BLaER1 treated with 17β-estradiol and CSF1 and Interleukin-3, amounts not matched to agents 10 nM and 100 nM (cell line): ENCODE measurements around the gene UAP1L1.

Source experiments
- H3K27ac ChIP-seq, 11 experiments: shearing (Covaris generic); formaldehyde crosslinking; 2 replicates each; pipeline ENCODE4 v1.8.1; 2022
- H3K27me3 ChIP-seq, 11 experiments: shearing (Covaris generic); formaldehyde crosslinking; 2 replicates each; pipeline ENCODE4 v1.8.1; 2022
- H3K36me3 ChIP-seq, 11 experiments: shearing (Covaris generic); formaldehyde crosslinking; 2 replicates each; pipeline ENCODE4 v1.8.1; 2022
- H3K4me1 ChIP-seq, 10 experiments: shearing (Covaris generic); formaldehyde crosslinking; 2 replicates each; pipeline ENCODE4 v1.8.1; 2022
- H3K4me2 ChIP-seq, 11 experiments: shearing (Covaris generic); formaldehyde crosslinking; 2 replicates each; pipeline ENCODE4 v1.8.1; 2022
- H3K4me3 ChIP-seq, 10 experiments: shearing (Covaris generic); formaldehyde crosslinking; 2 replicates each; pipeline ENCODE4 v1.8.1; 2022
- H3K9ac ChIP-seq, 11 experiments: shearing (Covaris generic); formaldehyde crosslinking; 2 replicates each; pipeline ENCODE4 v1.8.1; 2022
- H3K9me3 ChIP-seq, 11 experiments: shearing (Covaris generic); formaldehyde crosslinking; replicated peaks in 1 of 11; 2 replicates each; pipeline ENCODE4 v1.8.1; 2022
- H4K20me1 ChIP-seq, 11 experiments: shearing (Covaris generic); formaldehyde crosslinking; 2 replicates each; pipeline ENCODE4 v1.8.1; 2022
- Cebpa-rat ChIP-seq, 11 experiments: shearing (Covaris generic); IDR thresholded peaks; 2 replicates each; pipeline ENCODE4 v1.8.1; 2022

The UAP1L1 gene

GRCh38 chr9:137052998-137053943 lies 24.0 kb upstream of the UAP1L1 start:
- Histone ChIP-seq H3K27me3 (peaks cover 74 to 89% (median 80%) of the 10 kb centered on the region in 11 experiments), H3K9ac (no peak overlapping the region), H3K4me2 (peak overlapping the region; percentile 30 to 61 (median 39); a peak in 17 of 22 replicates), H3K36me3 (no peaks in the 10 kb centered on the region), H3K27ac (no peak overlapping the region), H3K9me3 (no peaks in the 10 kb centered on the region), H3K4me3 (peak overlapping the region in 4 of 10 experiments; percentile 23 to 32 (median 28); a peak in 2 of 20 replicates), H3K4me1 (peaks cover 0 to 24% (median 17%) of the 10 kb centered on the region in 10 experiments; a peak in 18 of 20 replicates), H4K20me1 (peaks cover 0 to 71% (median 30%) of the 10 kb centered on the region in 11 experiments; a peak in 15 of 22 replicates)
- TF ChIP-seq Cebpa-rat (IDR thresholded peaks at IDR 0.05), result no peak

- peaks cover 66 to 80% (median 71%) of the 10 kb centered on the region in 11 experiments for H3K27me3 ChIP-seq
- H3K4me3 ChIP-seq, result peak within 1 kb of the TSS in 4 of 10 experiments; percentile 23 to 32 (median 28); a peak in 2 of 20 replicates
Measured at GRCh38 chr9:137053944-137054931, 23.1 kb upstream of the UAP1L1 start, which contains the start of gene ENTPD2. Gene ENTPD2, minus strand, starts transcription at chr9:137054061. Its CDS starts 64 bp downstream, at chr9:137053997.

GRCh38 chr9:137054932-137055384 lies 22.4 kb upstream of the UAP1L1 start:
- Histone ChIP-seq H3K36me3 (no peaks in the 10 kb centered on the region), H3K4me3 (no peak overlapping the region), H3K9ac (no peak overlapping the region), H3K4me2 (no peak overlapping the region), H3K27ac (no peak overlapping the region), H3K9me3 (no peaks in the 10 kb centered on the region), H4K20me1 (peaks cover 0 to 60% (median 24%) of the 10 kb centered on the region in 11 experiments; a peak in 12 of 22 replicates), H3K4me1 (peaks cover 0 to 31% (median 23%) of the 10 kb centered on the region in 10 experiments; a peak in 18 of 20 replicates), H3K27me3 (peaks cover 59 to 73% (median 64%) of the 10 kb centered on the region in 11 experiments)
- TF ChIP-seq Cebpa-rat (IDR thresholded peaks at IDR 0.05), result no peak

More at GRCh38 chr9:137053944-137054931, 23.1 kb upstream of the UAP1L1 start, which contains the start of gene ENTPD2:
- peaks cover 0 to 31% (median 23%) of the 10 kb centered on the region in 10 experiments; a peak in 19 of 20 replicates for H3K4me1 ChIP-seq
- H3K27ac ChIP-seq, result no peak within 1 kb of the TSS
- H4K20me1 ChIP-seq, result peaks cover 0 to 67% (median 30%) of the 10 kb centered on the region in 11 experiments; a peak in 15 of 22 replicates
- no peak for TF ChIP-seq Cebpa-rat (IDR thresholded peaks at IDR 0.05)
- peak within 1 kb of the TSS; percentile 30 to 61 (median 39); a peak in 17 of 22 replicates for H3K4me2 ChIP-seq
- no peaks in the 10 kb centered on the region for H3K9me3 ChIP-seq
- H3K9ac ChIP-seq, result no peak within 1 kb of the TSS
- H3K36me3 ChIP-seq, result no peaks in the 10 kb centered on the region

- TF ChIP-seq Cebpa-rat (IDR thresholded peaks at IDR 0.05), result no peak
- peaks cover 0 to 53% (median 16%) of the 10 kb centered on the region in 11 experiments; a peak in 12 of 22 replicates for H4K20me1 ChIP-seq
- H3K36me3 ChIP-seq, result no peaks in the 10 kb centered on the region
- H3K9ac ChIP-seq, result no peak overlapping the region
- H3K4me2 ChIP-seq, result no peak overlapping the region
- H3K4me3 ChIP-seq, result no peak overlapping the region
- H3K27me3 ChIP-seq, result peaks cover 52 to 66% (median 56%) of the 10 kb centered on the region in 11 experiments
- peaks cover 0 to 31% (median 23%) of the 10 kb centered on the region in 10 experiments; a peak in 18 of 20 replicates for H3K4me1 ChIP-seq
- H3K9me3 ChIP-seq, result no peaks in the 10 kb centered on the region
- H3K27ac ChIP-seq, result no peak overlapping the region
Measured at GRCh38 chr9:137055385-137056364, 21.6 kb upstream of the UAP1L1 start.

GRCh38 chr9:137056739-137057415 lies 20.4 kb upstream of the UAP1L1 start:
- no peak overlapping the region for H3K4me2 ChIP-seq
- no peaks in the 10 kb centered on the region for H3K36me3 ChIP-seq
- H3K9ac ChIP-seq, result no peak overlapping the region
- H3K27me3 ChIP-seq, result peaks cover 40 to 54% (median 44%) of the 10 kb centered on the region in 11 experiments
- peaks cover 0 to 41% (median 12%) of the 10 kb centered on the region in 11 experiments; a peak in 10 of 22 replicates for H4K20me1 ChIP-seq
- H3K27ac ChIP-seq, result no peak overlapping the region
- no peaks in the 10 kb centered on the region for H3K9me3 ChIP-seq
- H3K4me1 ChIP-seq, result peaks cover 0 to 31% (median 23%) of the 10 kb centered on the region in 10 experiments; a peak in 18 of 20 replicates
- TF ChIP-seq Cebpa-rat (IDR thresholded peaks at IDR 0.05), result no peak
- no peak overlapping the region for H3K4me3 ChIP-seq

GRCh38 chr9:137057545-137057944 lies 19.8 kb upstream of the UAP1L1 start:
- Histone ChIP-seq H3K27me3 (peaks cover 33 to 47% (median 38%) of the 10 kb centered on the region in 11 experiments), H3K4me1 (peaks cover 0 to 29% (median 21%) of the 10 kb centered on the region in 10 experiments; a peak in 18 of 20 replicates), H3K27ac (no peak overlapping the region), H4K20me1 (peaks cover 0 to 34% (median 11%) of the 10 kb centered on the region in 11 experiments; a peak in 8 of 22 replicates), H3K9ac (no peak overlapping the region), H3K9me3 (no peaks in the 10 kb centered on the region), H3K36me3 (0 out of 22 replicates have a peak, but pooled peaks cover 0 to 3% (median 0%) of the 10 kb centered on the region in 11 experiments), H3K4me2 (no peak overlapping the region; a peak in 2 of 22 replicates), H3K4me3 (no peak overlapping the region)
- TF ChIP-seq Cebpa-rat (IDR thresholded peaks at IDR 0.05), result no peak
